GM12891 (cell line): Measurements from ENCODE around the gene GPHB5.

Experiments used
- POLR2A ChIP-seq: IDR thresholded peaks from 2 replicates; pipeline ENCODE4 v1.6.1; 2011; ENCODE audit warnings: low read depth, low read length, control low read depth
- POLR2AphosphoS5 ChIP-seq: IDR thresholded peaks from 2 replicates; pipeline ENCODE4 v1.6.1; 2011; ENCODE audit warnings: low read depth, low read length, control low read depth
- SPI1 ChIP-seq: IDR thresholded peaks from 2 replicates; pipeline ENCODE4 v1.6.1; 2011; ENCODE audit warnings: low read depth, low read length, control low read depth
- TAF1 ChIP-seq: IDR thresholded peaks from 2 replicates; pipeline ENCODE4 v1.6.1; 2011; ENCODE audit warnings: low read depth, low read length, control low read depth

DNA sequence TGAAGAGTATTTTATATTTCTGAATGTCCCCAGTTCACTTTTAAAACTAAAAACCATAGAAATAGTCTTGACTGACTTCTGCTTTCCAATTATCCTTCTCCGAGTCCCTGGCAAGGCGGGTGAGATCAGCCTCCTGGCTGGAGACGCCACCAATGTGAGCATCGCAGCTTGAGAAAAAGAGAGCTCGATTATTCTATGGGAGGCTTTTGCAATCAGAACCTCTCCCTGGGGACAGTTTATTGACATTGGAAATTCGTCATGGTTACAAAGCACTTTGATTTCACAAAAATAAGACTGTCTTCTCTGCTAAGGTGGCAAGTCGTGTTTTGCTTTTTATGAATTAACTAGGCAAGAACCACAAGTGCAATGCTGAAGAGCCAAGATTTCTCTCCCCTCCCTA is 23.6 kb upstream of the GPHB5 start:
- TF ChIP-seq POLR2AphosphoS5 (no peak), POLR2A (no peak), SPI1 (no peak), TAF1 (no peak)
